ENCODE measurements around the gene MXD3.

The MXD3 gene

GRCh38 chr5:177303121-177303924 lies 8.4 kb downstream of the MXD3 start, which contains the start of the genes PRELID1 and RAB24:
PRELID1 (plus strand) TSS chr5:177303799; CDS start chr5:177303986, 187 bp downstream.
RAB24 (minus strand) TSS chr5:177303719; CDS start chr5:177303288, 431 bp downstream.
- peak; percentile 80 to 85 (median 81) for DNase-seq (ENCODE audit: low read depth in 2 of 3, low spot score in 2 of 3)

- no peak for DNase-seq (ENCODE audit: low read depth in 2 of 3, low spot score in 2 of 3)
Observed at GRCh38 chr5:177302354-177303110, 9.2 kb downstream of the MXD3 start.

GRCh38 chr5:177301503-177302165 lies 10.1 kb downstream of the MXD3 start:
- DNase-seq (ENCODE audit: low read depth in 2 of 3, low spot score in 2 of 3), result no peak

- DNase-seq (ENCODE audit: low read depth in 2 of 3, low spot score in 2 of 3), result no peak
Observed at GRCh38 chr5:177300951-177301350, 10.7 kb downstream of the MXD3 start.

GRCh38 chr5:177300236-177300880 lies 11.3 kb downstream of the MXD3 start:
- DNase-seq (ENCODE audit: low read depth in 2 of 3, low spot score in 2 of 3), result no peak

- DNase-seq (ENCODE audit: low read depth in 2 of 3, low spot score in 2 of 3), result no peak
Observed at GRCh38 chr5:177299697-177300096, 12.0 kb downstream of the MXD3 start.

GRCh38 chr5:177297922-177298321 lies 13.8 kb downstream of the MXD3 start:
- DNase-seq (ENCODE audit: low read depth in 2 of 3, low spot score in 2 of 3), result no peak

GRCh38 chr5:177296581-177296980 lies 15.1 kb downstream of the MXD3 start:
- no peak for DNase-seq (ENCODE audit: low read depth in 2 of 3, low spot score in 2 of 3)

- DNase-seq (ENCODE audit: low read depth in 2 of 3, low spot score in 2 of 3), result no peak
Observed at GRCh38 chr5:177295924-177296323, 15.8 kb downstream of the MXD3 start.

- no peak for DNase-seq (ENCODE audit: low read depth in 2 of 3, low spot score in 2 of 3)
Observed at GRCh38 chr5:177294632-177295031, 17.1 kb downstream of the MXD3 start.

GRCh38 chr5:177293819-177294581 lies 17.7 kb downstream of the MXD3 start:
- DNase-seq (ENCODE audit: low read depth in 2 of 3, low spot score in 2 of 3), result no peak

GRCh38 chr5:177291735-177292134 lies 20.0 kb downstream of the MXD3 start:
- DNase-seq (ENCODE audit: low read depth in 2 of 3, low spot score in 2 of 3), result no peak

- no peak for DNase-seq (ENCODE audit: low read depth in 2 of 3, low spot score in 2 of 3)
Observed at GRCh38 chr5:177290816-177291596, 20.7 kb downstream of the MXD3 start.

- DNase-seq (ENCODE audit: low read depth in 2 of 3, low spot score in 2 of 3), result no peak
Observed at GRCh38 chr5:177288191-177288590, 23.5 kb downstream of the MXD3 start.

GRCh38 chr5:177276886-177277285 lies 34.8 kb downstream of the MXD3 start:
- no peak for DNase-seq (ENCODE audit: low read depth in 2 of 3, low spot score in 2 of 3)

- no peak for DNase-seq (ENCODE audit: low read depth in 2 of 3, low spot score in 2 of 3)
Observed at GRCh38 chr5:177275883-177276282, 35.8 kb downstream of the MXD3 start.

GRCh38 chr5:177271113-177271512 lies 40.6 kb downstream of the MXD3 start:
- no peak for DNase-seq (ENCODE audit: low read depth in 2 of 3, low spot score in 2 of 3)

- no peak for DNase-seq (ENCODE audit: low read depth in 2 of 3, low spot score in 2 of 3)
Observed at GRCh38 chr5:177270653-177271052, 41.0 kb downstream of the MXD3 start.

GRCh38 chr5:177269976-177270375 lies 41.7 kb downstream of the MXD3 start:
- DNase-seq (ENCODE audit: low read depth in 2 of 3, low spot score in 2 of 3), result no peak

Measured in activated CD8-positive, alpha-beta memory T cell treated with anti-CD3 and anti-CD28 coated beads for 48 hours (primary cell).